GM10266 (cell line): ENCODE data around the gene DDX54.
A peak's percentile ranks its signal among the peaks of the same experiment; 100 is the strongest.

Source experiments
- DNase-seq: peaks from one replicate; pipeline ENCODE4 v3.0.0; 2012; ENCODE audit errors: extremely low spot score
- TF ChIP-seq, protein P1 (sequence below): IDR thresholded peaks from 2 replicates; pipeline ENCODE4 v1.5.1; 2012; ENCODE audit warnings: mild to moderate bottlenecking, low read depth; ENCODE audit not compliant: control insufficient read depth, insufficient read depth; ENCODE audit errors: missing control alignments

DDX54 gene

GRCh38 chr12:113174461-113175384 is 10.6 kb downstream of the DDX54 start:
- DNase-seq: peak; percentile 86
- TF ChIP-seq, protein P1, sequence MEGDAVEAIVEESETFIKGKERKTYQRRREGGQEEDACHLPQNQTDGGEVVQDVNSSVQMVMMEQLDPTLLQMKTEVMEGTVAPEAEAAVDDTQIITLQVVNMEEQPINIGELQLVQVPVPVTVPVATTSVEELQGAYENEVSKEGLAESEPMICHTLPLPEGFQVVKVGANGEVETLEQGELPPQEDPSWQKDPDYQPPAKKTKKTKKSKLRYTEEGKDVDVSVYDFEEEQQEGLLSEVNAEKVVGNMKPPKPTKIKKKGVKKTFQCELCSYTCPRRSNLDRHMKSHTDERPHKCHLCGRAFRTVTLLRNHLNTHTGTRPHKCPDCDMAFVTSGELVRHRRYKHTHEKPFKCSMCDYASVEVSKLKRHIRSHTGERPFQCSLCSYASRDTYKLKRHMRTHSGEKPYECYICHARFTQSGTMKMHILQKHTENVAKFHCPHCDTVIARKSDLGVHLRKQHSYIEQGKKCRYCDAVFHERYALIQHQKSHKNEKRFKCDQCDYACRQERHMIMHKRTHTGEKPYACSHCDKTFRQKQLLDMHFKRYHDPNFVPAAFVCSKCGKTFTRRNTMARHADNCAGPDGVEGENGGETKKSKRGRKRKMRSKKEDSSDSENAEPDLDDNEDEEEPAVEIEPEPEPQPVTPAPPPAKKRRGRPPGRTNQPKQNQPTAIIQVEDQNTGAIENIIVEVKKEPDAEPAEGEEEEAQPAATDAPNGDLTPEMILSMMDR: peak; percentile 99

DNA sequence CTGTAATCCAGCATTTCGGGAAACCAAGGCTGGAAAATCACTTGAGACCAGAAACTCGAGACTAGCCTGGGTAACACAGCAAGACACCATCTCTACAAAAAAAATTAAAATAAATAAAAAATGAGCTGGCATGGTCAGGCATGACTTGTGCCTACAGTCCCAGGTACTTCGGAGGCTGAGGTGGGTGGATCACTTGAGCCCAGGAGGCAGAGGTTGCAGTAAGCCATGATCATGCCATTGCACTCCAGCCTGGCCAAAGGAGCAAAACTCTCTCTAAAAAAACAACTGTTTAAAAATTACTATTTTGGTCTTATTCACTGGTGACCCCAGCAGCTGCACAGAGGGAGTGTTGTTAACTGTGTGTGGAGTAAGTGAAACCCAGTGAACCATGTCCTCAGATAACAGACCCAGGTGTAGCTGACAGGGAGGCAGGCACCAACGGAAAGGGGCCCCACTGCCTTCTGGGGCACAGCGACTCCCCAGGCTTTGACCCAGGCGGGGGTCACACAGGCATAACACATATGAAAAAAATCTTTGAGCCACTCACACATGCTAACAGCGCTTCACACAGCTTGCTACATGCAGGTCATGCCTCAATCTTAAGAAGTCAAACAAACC is 12.1 kb downstream of the DDX54 start:
- no peak for DNase-seq
- TF ChIP-seq, protein P1: no peak

GRCh38 chr12:113172185-113172584 is 13.1 kb downstream of the DDX54 start:
- TF ChIP-seq, protein P1: no peak
- no peak for DNase-seq

DNA sequence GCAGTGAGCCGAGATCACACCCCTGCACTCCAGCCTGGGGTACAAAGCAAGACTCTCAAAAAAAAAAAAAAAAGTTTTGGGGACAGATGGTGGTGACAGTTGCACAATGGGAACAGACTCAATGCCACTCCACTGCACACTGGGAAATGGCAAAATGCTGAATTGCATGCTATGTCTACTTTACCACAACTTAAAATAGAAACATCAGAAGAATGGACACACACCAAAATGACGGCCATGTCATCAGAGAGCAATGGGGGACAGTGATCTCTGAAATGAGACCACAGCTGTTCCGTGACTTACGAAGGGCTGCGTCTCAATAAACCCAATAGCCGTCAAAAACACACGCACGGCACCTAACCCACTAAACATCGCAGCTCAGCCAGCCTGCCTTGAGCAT is 13.7 kb downstream of the DDX54 start:
- TF ChIP-seq, protein P1: no peak
- DNase-seq: no peak

GRCh38 chr12:113170926-113171325 is 14.4 kb downstream of the DDX54 start:
- DNase-seq: no peak
- TF ChIP-seq, protein P1: no peak

DNA sequence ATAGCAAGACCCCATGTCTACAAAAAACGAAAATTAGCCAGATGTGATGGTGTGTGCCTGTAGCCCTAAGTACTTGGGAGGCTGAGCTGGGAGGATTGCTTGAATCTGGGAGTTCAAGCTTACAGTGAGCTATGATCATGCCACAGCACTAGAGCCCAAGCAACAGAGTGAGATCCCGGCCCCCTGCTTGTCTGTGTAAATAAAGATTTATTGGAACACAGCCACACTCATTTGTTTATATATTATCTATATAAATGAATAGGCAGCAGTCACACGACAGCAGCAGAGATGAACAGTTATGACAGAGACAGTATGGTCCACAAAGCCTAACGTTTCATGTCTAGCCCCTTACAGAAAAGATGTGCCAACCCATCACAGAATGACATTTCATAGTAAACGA is 14.8 kb downstream of the DDX54 start:
- TF ChIP-seq, protein P1: no peak
- DNase-seq: no peak

DNA sequence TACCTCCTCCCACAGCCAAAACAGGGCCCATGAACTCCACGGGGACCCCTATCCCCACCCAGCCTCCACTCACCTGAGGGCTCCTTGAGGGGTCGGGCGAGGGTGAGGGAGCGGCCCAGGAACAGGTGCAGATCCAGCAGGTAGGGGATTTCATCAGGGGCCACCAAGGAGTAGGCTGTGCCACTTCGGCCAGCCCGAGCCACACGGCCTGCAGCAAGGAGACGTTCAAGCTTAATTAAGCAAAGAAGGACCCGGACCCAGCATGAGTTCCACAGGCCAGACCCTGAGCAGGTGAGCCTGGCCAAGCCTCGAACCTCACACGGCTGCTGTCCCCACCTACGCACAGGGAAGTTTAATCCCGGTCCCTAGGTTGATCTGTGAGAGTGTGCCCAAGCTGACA is 15.6 kb downstream of the DDX54 start:
- no peak for DNase-seq

More for the DNA sequence above, 15.6 kb downstream of the DDX54 start:
- TF ChIP-seq, protein P1: no peak
